GM12872 (cell line): Measurements from ENCODE around the gene ARL6IP5.

Experiments
- TF ChIP-seq, protein P1 (sequence below): IDR thresholded peaks from 3 replicates; pipeline ENCODE4 v1.5.1; 2011; ENCODE audit warnings: low read depth, mild to moderate bottlenecking, low read length, moderate library complexity; ENCODE audit not compliant: insufficient read depth

ARL6IP5 gene, protein sequence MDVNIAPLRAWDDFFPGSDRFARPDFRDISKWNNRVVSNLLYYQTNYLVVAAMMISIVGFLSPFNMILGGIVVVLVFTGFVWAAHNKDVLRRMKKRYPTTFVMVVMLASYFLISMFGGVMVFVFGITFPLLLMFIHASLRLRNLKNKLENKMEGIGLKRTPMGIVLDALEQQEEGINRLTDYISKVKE

DNA sequence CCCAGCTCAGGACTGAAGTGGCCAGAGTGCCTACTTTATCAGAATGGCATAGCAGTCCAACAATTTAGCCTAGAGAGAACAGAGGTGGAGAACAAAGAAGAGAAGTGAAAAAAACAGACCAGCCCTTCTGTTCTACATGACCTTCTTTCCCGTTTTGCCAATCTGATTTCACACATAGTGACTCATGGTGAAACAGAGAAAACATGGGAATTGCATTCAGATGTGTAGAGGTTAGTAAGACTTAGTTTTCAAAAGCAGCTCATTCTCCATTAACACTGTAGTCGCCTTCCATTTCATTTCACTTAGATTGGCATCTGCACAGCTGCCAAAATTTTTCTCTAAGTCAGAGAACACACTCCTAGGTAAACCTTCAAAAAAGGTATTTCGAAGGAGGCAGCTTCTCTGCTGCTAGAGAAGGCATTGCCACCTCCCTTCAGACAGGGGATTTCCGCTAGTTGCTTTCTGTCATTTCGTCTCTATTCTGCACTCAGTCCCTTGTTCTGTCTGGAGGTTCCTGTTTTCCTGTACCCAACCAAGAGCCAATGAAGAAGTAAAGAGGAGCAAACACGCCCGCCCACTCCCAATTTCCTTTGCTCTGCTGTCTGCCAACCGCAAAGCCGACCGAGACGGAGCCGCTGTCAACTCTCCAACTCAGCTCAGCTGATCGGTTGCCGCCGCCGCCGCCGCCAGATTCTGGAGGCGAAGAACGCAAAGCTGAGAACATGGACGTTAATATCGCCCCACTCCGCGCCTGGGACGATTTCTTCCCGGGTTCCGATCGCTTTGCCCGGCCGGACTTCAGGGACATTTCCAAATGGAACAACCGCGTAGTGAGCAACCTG lies at the start of gene ARL6IP5:
TSS of gene ARL6IP5 (plus strand) at position 612 of the 842 bp plus-strand sequence. CDS start at position 723, 111 bp downstream.
- TF ChIP-seq, protein P1, sequence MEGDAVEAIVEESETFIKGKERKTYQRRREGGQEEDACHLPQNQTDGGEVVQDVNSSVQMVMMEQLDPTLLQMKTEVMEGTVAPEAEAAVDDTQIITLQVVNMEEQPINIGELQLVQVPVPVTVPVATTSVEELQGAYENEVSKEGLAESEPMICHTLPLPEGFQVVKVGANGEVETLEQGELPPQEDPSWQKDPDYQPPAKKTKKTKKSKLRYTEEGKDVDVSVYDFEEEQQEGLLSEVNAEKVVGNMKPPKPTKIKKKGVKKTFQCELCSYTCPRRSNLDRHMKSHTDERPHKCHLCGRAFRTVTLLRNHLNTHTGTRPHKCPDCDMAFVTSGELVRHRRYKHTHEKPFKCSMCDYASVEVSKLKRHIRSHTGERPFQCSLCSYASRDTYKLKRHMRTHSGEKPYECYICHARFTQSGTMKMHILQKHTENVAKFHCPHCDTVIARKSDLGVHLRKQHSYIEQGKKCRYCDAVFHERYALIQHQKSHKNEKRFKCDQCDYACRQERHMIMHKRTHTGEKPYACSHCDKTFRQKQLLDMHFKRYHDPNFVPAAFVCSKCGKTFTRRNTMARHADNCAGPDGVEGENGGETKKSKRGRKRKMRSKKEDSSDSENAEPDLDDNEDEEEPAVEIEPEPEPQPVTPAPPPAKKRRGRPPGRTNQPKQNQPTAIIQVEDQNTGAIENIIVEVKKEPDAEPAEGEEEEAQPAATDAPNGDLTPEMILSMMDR = no peak

DNA sequence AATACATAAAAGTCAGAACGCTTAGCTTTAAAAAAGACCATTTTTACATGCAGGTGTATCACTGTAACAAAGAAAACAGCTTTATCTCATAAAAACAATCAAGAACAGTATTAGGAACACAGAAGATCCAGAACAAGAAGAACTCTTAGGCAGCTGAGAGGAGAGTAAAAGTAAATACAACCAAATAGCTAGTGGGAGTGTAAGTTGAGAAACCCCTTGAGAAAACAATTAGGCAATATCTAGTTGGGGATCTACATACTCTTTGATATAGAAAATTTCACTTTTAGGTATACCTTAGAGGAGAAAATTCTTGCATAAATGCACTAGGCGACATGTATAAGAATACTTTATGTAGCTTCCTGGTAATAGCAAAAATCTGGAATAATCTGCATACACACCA lies 40.1 kb upstream of the ARL6IP5 start:
- TF ChIP-seq, protein P1 = no peak

DNA sequence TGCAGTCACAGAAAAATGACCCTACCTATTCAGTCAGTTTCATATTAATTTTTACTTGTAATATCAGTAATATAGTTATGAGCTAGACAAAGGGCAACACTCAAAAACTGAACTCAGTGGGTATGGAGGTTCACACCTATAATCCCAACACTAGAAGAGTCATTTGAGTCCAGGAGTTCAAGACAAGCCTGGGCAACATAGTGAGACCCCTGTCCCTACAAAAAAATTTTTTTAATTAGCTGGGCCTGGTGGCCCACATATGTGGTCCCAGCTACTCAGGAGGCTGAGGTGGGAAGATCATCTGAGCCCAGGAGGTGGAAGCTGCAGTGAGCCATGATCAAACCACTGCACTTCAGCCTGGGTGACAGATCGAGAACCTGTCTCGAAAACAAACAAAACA lies 35.7 kb upstream of the ARL6IP5 start:
- TF ChIP-seq, protein P1 = no peak

DNA sequence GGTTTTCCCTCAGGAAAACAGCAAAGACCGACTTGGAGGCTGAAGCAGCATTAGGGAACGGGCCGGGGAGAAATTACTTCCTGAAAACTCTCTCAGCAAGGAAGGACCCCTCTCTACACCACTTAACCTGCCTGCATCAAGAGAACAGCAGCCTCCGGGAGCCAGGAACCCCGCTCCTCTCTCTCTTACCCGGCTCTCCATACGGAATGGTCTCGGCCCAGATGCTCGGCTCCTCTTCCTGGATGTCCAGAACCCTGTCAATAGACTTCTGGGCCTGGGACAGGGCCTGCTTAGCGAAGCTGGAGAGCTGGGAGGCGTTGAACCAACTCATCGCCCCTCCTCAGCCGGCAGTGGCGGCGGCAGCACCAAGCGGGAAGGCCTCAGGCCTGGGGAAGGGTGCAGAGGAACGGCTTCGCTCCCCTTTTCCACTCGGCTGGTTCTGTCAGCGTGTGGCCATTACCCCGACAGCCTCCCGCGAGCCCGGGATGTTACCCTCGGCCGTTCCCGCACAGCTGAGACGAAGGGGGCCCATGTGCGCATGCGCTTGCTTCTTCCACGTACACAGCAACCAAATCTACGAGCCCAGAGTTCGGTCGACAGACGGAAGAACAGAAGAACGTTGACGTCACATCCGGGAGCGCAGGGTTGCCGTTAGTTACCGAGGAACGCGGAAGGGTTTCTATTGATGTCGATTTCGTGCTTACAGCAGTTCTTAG lies 32.8 kb upstream of the ARL6IP5 start, which contains the start of gene TMF1:
TSS of gene TMF1 (minus strand) at position 578 of the 716 bp plus-strand sequence. CDS start at position 331, 247 bp downstream.
- TF ChIP-seq, protein P1 = no peak

DNA sequence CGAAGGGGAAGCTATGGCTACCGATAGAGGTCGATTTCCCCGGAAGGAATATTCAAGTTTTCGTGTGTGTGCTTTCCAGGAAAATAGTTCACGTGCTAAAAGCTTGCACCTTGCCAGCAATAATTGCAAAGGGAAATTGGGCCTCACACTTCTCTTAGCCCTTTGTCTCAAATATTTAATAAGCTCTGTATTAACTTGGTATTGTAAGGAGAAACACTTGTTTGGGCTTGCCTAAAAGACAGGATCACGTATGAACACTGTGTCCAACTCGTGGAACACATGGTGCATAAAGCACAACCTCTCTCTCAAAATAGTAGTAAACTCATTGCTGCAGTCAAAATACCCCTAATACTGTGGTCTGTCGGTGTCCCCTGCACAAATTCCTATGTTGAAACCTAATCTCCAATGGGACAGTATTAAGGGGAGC lies 32.3 kb upstream of the ARL6IP5 start:
- TF ChIP-seq, protein P1 = no peak

DNA sequence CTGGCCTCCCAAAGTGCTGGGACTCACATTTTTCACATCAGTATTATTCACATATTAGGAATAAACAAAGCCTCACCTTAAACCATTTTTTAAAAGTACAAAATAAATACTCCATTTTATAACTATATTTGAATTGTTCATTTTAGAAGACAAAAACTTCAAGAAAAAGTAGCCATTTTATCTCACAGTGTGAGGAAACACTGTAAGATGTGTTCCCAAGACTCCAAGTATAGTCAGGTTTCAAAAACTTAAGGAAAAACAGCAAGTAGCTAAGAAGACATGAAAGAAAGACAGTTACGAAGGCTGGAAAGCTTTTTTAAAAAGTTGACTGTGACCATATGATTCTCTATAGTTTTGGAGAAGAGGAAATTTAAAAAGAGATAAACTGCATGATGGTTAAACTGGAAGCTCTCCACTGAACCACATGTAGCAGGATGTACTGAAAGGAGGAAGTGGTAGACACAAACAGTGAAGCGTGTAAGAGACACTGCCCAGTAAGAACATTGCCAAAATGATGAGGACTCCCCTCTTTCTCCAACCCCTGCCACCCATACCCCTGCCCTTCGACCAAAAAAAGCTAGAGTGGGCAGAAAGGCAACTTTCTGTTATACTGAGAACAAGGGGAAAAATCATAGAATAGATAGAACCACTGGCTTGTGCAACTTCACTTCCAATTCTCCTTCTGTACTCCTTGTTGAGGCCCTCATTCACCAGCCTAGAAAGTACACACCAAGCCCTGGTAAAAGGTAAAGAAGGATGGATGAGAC lies 26.4 kb upstream of the ARL6IP5 start:
- TF ChIP-seq, protein P1 = no peak
